ENCODE measurements around the gene EXOC8. TPM values are rescaled to one million over a fixed set of nuclear protein-coding genes. Genes with fewer than 3 reads are reported as not detected.
A peak's percentile ranks its signal among the peaks of the same experiment; 100 is the strongest.
"Not testable (repeated sequence)": the region's sequence is repeated elsewhere in the genome, so short reads cannot be mapped to it uniquely, and the experiment has no call there.

The EXOC8 gene
- total and polyA plus RNA-seq, 9 donors = 5.0 to 8.1 (median 6.9) TPM

- H3K27ac ChIP-seq (ENCODE audit: low read length) = no peak overlapping the region
These were observed 19.6 kb upstream of the EXOC8 start for GRCh38 chr1:231357187-231357772.

GRCh38 chr1:231355171-231355570 lies 17.5 kb upstream of the EXOC8 start:
- 89% methylated on average over 3 of the region's 3 CpGs for WGBS (ENCODE audit: insufficient coverage)
- Histone ChIP-seq H3K4me1 (ENCODE audit: control insufficient read depth, insufficient read depth, low read length) (peaks cover 2% of the 10 kb centered on the region), H3K9me3 (replicated peaks; ENCODE audit: control insufficient read depth, low read depth, low read length) (no peaks in the 10 kb centered on the region), H3K27me3 (ENCODE audit: control insufficient read depth, insufficient read depth, low read length) (no peaks in the 10 kb centered on the region), H3K4me3 (ENCODE audit: low read length) (no peak overlapping the region), H3K36me3 (ENCODE audit: control insufficient read depth, insufficient read depth, low read length) (peaks cover 11% of the 10 kb centered on the region), H3K27ac (ENCODE audit: low read length) (no peak overlapping the region)
- DNase-seq = no peak

More at GRCh38 chr1:231357187-231357772, 19.6 kb upstream of the EXOC8 start:
- peaks cover 2% of the 10 kb centered on the region for H3K4me1 ChIP-seq (ENCODE audit: control insufficient read depth, insufficient read depth, low read length)
- peaks cover 14% of the 10 kb centered on the region for H3K36me3 ChIP-seq (ENCODE audit: control insufficient read depth, insufficient read depth, low read length)
- no peak for DNase-seq
- no peak overlapping the region for H3K4me3 ChIP-seq (ENCODE audit: low read length)
- WGBS (ENCODE audit: insufficient coverage) = 92% methylated on average over 2 of the region's 10 CpGs
- H3K27me3 ChIP-seq (ENCODE audit: control insufficient read depth, insufficient read depth, low read length) = no peaks in the 10 kb centered on the region
- H3K9me3 ChIP-seq (replicated peaks; ENCODE audit: control insufficient read depth, low read depth, low read length) = no peaks in the 10 kb centered on the region

DNA sequence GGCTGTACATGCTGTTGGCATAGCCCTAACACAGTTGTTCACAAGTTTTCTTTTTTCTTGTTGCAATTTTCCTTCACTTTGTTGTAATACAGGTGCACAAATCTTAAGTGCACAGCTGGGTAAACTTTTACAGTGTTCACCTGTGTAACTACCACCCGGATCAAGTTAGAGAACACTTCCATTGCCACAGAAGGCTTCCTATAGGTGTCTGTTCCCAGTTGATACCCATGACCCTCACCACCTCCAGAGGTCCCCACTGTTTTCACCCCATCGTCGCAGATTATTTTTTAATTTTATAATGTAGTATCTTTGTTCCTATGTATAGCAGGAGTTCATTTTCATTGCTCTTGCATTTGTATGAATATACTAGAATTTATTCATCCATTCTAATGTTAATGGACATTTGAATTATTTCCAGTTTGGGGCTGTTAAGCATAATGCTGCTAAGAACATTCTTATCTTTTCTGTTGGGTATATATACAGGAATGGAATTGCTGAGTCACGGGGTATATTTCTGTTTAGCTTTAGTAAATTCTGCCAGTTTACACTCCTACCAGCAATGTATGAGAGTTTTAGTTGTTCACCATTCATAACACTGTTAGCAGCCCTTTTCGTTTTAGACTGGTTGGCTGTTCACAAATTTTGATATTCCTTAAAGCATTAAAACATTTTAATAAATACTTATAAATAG lies 16.8 kb upstream of the EXOC8 start:
- no peak overlapping the region for H3K4me3 ChIP-seq (ENCODE audit: low read length)
- no peaks in the 10 kb centered on the region for H3K27me3 ChIP-seq (ENCODE audit: control insufficient read depth, insufficient read depth, low read length)
- no peak overlapping the region for H3K27ac ChIP-seq (ENCODE audit: low read length)
- no peak for DNase-seq
- H3K4me1 ChIP-seq (ENCODE audit: control insufficient read depth, insufficient read depth, low read length) = peaks cover 2% of the 10 kb centered on the region
- WGBS (ENCODE audit: insufficient coverage) = 78% methylated on average over 1 of the region's 5 CpGs
- no peaks in the 10 kb centered on the region for H3K9me3 ChIP-seq (replicated peaks; ENCODE audit: control insufficient read depth, low read depth, low read length)
- H3K36me3 ChIP-seq (ENCODE audit: control insufficient read depth, insufficient read depth, low read length) = peaks cover 17% of the 10 kb centered on the region

- no peak for DNase-seq
- H3K4me3 ChIP-seq (ENCODE audit: low read length) = no peak overlapping the region
- H3K4me1 ChIP-seq (ENCODE audit: control insufficient read depth, insufficient read depth, low read length) = peaks cover 2% of the 10 kb centered on the region
- WGBS (ENCODE audit: insufficient coverage) = no CpG with 5 or more reads among the region's 2 CpGs
- H3K36me3 ChIP-seq (ENCODE audit: control insufficient read depth, insufficient read depth, low read length) = peaks cover 21% of the 10 kb centered on the region
- H3K27me3 ChIP-seq (ENCODE audit: control insufficient read depth, insufficient read depth, low read length) = no peaks in the 10 kb centered on the region
- no peak overlapping the region for H3K27ac ChIP-seq (ENCODE audit: low read length)
- H3K9me3 ChIP-seq (replicated peaks; ENCODE audit: control insufficient read depth, low read depth, low read length) = no peaks in the 10 kb centered on the region
These were observed 15.4 kb upstream of the EXOC8 start for GRCh38 chr1:231353086-231353485.

- no peaks in the 10 kb centered on the region for H3K27me3 ChIP-seq (ENCODE audit: control insufficient read depth, insufficient read depth, low read length)
- H3K27ac ChIP-seq (ENCODE audit: low read length) = peak overlapping the region; percentile 81
- H3K9me3 ChIP-seq (replicated peaks; ENCODE audit: control insufficient read depth, low read depth, low read length) = no peaks in the 10 kb centered on the region
- H3K4me3 ChIP-seq (ENCODE audit: low read length) = no peak overlapping the region
- peaks cover 32% of the 10 kb centered on the region for H3K36me3 ChIP-seq (ENCODE audit: control insufficient read depth, insufficient read depth, low read length)
- DNase-seq = peak; percentile 37
- H3K4me1 ChIP-seq (ENCODE audit: control insufficient read depth, insufficient read depth, low read length) = no peaks in the 10 kb centered on the region
- WGBS (ENCODE audit: insufficient coverage) = no CpG with 5 or more reads among the region's 2 CpGs
These were observed 14.2 kb upstream of the EXOC8 start for GRCh38 chr1:231351816-231352215.

- DNase-seq; H3K4me3 ChIP-seq (ENCODE audit: low read length); H3K4me1 ChIP-seq (ENCODE audit: control insufficient read depth, insufficient read depth, low read length); H3K9me3 ChIP-seq (replicated peaks; ENCODE audit: control insufficient read depth, low read depth, low read length); H3K27ac ChIP-seq (ENCODE audit: low read length); H3K27me3 ChIP-seq (ENCODE audit: control insufficient read depth, insufficient read depth, low read length): not testable (repeated sequence)
- no CpG with 5 or more reads among the region's 1 CpG for WGBS (ENCODE audit: insufficient coverage)
- peaks cover 31% of the 10 kb centered on the region for H3K36me3 ChIP-seq (ENCODE audit: control insufficient read depth, insufficient read depth, low read length)
These were observed 11.2 kb upstream of the EXOC8 start for GRCh38 chr1:231348856-231349255.

DNA sequence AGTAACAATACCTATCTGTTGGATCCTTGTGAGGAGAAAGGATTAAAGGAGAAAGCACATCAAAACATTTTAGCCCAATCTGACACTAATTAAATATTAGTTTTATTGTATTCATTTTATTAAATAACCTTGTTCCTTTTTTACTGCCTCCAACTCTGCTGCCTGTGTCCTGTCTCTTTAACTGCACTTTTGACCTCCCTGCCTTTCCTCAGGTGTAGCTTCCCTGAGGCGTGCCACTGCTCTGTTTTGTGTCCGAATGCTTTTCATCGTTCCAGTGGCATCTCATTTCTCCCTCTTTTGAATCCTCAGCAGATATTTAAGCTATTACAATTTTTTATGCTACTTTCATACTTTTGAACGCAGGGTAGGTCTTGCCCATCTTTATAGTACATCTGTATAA lies 10.8 kb upstream of the EXOC8 start:
- WGBS (ENCODE audit: insufficient coverage) = 100% methylated on average over 1 of the region's 4 CpGs
- H3K27me3 ChIP-seq (ENCODE audit: control insufficient read depth, insufficient read depth, low read length) = no peaks in the 10 kb centered on the region
- DNase-seq = no peak
- H3K27ac ChIP-seq (ENCODE audit: low read length) = no peak overlapping the region
- H3K4me1 ChIP-seq (ENCODE audit: control insufficient read depth, insufficient read depth, low read length) = no peaks in the 10 kb centered on the region
- peaks cover 33% of the 10 kb centered on the region for H3K36me3 ChIP-seq (ENCODE audit: control insufficient read depth, insufficient read depth, low read length)
- no peak overlapping the region for H3K4me3 ChIP-seq (ENCODE audit: low read length)
- H3K9me3 ChIP-seq (replicated peaks; ENCODE audit: control insufficient read depth, low read depth, low read length) = no peaks in the 10 kb centered on the region

DNA sequence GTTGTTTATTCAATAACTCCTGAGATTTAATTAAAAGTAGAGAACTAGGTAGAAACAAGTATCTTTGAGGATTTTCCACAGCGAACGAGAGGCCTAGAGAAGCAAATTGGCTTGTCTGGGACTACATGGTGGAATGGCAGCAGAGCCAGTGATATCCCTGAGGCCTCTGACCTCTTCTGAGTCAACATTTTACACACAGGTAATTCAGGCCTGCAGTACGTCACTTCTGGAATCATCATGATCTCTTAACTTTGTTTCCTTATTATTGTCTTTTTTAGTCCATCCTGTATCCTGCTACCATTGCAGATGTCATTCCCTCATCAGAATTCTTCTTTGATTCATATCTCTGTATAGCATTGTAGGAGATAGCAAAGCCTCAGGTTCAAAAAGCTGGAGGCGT lies 10.3 kb upstream of the EXOC8 start:
- H3K36me3 ChIP-seq (ENCODE audit: control insufficient read depth, insufficient read depth, low read length) = peaks cover 32% of the 10 kb centered on the region
- WGBS (ENCODE audit: insufficient coverage) = 94% methylated on average over 2 of the region's 4 CpGs
- no peak for DNase-seq

GRCh38 chr1:231340328-231341013 lies 2.8 kb upstream of the EXOC8 start:
- 93% methylated on average over 6 of the region's 6 CpGs for WGBS (ENCODE audit: insufficient coverage)
- H3K4me3 ChIP-seq (ENCODE audit: low read length) = no peak overlapping the region
- peaks cover 23% of the 10 kb centered on the region for H3K4me1 ChIP-seq (ENCODE audit: control insufficient read depth, insufficient read depth, low read length)
- H3K36me3 ChIP-seq (ENCODE audit: control insufficient read depth, insufficient read depth, low read length) = peaks cover 11% of the 10 kb centered on the region
- no peaks in the 10 kb centered on the region for H3K27me3 ChIP-seq (ENCODE audit: control insufficient read depth, insufficient read depth, low read length)
- no peaks in the 10 kb centered on the region for H3K9me3 ChIP-seq (replicated peaks; ENCODE audit: control insufficient read depth, low read depth, low read length)
- no peak for DNase-seq
- no peak overlapping the region for H3K27ac ChIP-seq (ENCODE audit: low read length)

More for the DNA sequence above, 10.3 kb upstream of the EXOC8 start:
- H3K27me3 ChIP-seq (ENCODE audit: control insufficient read depth, insufficient read depth, low read length) = no peaks in the 10 kb centered on the region
- no peaks in the 10 kb centered on the region for H3K9me3 ChIP-seq (replicated peaks; ENCODE audit: control insufficient read depth, low read depth, low read length)
- H3K27ac ChIP-seq (ENCODE audit: low read length) = no peak overlapping the region
- H3K4me3 ChIP-seq (ENCODE audit: low read length) = no peak overlapping the region
- H3K4me1 ChIP-seq (ENCODE audit: control insufficient read depth, insufficient read depth, low read length) = no peaks in the 10 kb centered on the region
